ENCODE measurements around the gene RNGTT.

GRCh38 chr6:88708197-88708744 is 255.1 kb downstream of the RNGTT start:
- TF ChIP-seq CTCF (optimal IDR thresholded peaks at IDR 0.05 in 1 of 3, IDR thresholded peaks at IDR 0.05 in 1 of 3, conservative IDR thresholded peaks at IDR 0.05 in 1 of 3; ENCODE audit: extremely low read depth in 1 of 3, insufficient read depth in 2 of 3, low read length in 3 of 3) (no peak), EZH2 (IDR thresholded peaks at IDR 0.05; ENCODE audit: low read length) (no peak)
